Small intestine (tissue), 7 donors: ENCODE data around the gene LTF. TPM values are rescaled to one million over a fixed set of nuclear protein-coding genes. Genes with fewer than 3 reads are reported as not detected.
A peak's percentile ranks its signal among the peaks of the same experiment; 100 is the strongest.

Source experiments
- DNase-seq, 2 donors: peaks; one replicate each; pipeline versions ENCODE4 v3.0.0 to v3.0.0-alpha.2; 2013
- FAIRE-seq: peaks from 2 replicates; lab custom pipeline; 2012; peaks lifted over from hg19 to GRCh38; lab: Jason Lieb, UNC
- H3K27ac ChIP-seq, 3 donors: one replicate each; pipeline ENCODE4 v1.5.1; 2013; ENCODE audit warnings: low read length in 2 of 3, mild to moderate bottlenecking in 2 of 3, control low read depth in 1 of 3, inconsistent platforms in 1 of 3, low read depth in 1 of 3, moderate library complexity in 1 of 3
- H3K27me3 ChIP-seq, 3 donors: one replicate each; pipeline ENCODE4 v1.6.1; 2013; ENCODE audit warnings: low read length in 3 of 3, inconsistent platforms in 1 of 3; ENCODE audit not compliant: control insufficient read depth in 3 of 3, insufficient read depth in 3 of 3
- H3K36me3 ChIP-seq, 3 donors: one replicate each; pipeline ENCODE4 v1.6.1; 2013; ENCODE audit warnings: low read length in 3 of 3, inconsistent platforms in 1 of 3, low read depth in 1 of 3, mild to moderate bottlenecking in 1 of 3, moderate library complexity in 1 of 3; ENCODE audit not compliant: control insufficient read depth in 3 of 3, insufficient read depth in 2 of 3
- H3K4me1 ChIP-seq, 3 donors: one replicate each; pipeline ENCODE4 v1.6.1; 2013; ENCODE audit warnings: low read length in 2 of 3, inconsistent platforms in 1 of 3, low read depth in 1 of 3, mild to moderate bottlenecking in 1 of 3, moderate library complexity in 1 of 3; ENCODE audit not compliant: control insufficient read depth in 3 of 3, insufficient read depth in 2 of 3
- H3K4me3 ChIP-seq, 3 donors: one replicate each; pipeline ENCODE4 v1.5.1; 2013; ENCODE audit warnings: low read length in 3 of 3, control low read depth in 1 of 3, inconsistent platforms in 1 of 3, low read depth in 1 of 3, mild to moderate bottlenecking in 1 of 3, moderate library complexity in 1 of 3
- H3K9me3 ChIP-seq, 2 donors: one replicate each; pipeline ENCODE4 v1.6.1; 2013; ENCODE audit warnings: low read depth in 1 of 2, low read length in 1 of 2; ENCODE audit not compliant: control insufficient read depth in 2 of 2, insufficient read depth in 1 of 2
- WGBS, 3 donors: extraction: QIAGEN DNeasy Blood & Tissue Kit; methylation state at CpG; one replicate each; pipeline ENCODE4 v1.1.7; 2013; 5-methylcytosine and 5-hydroxymethylcytosine counted together
- polyA plus RNA-seq, 4 donors: library from polyadenylated mRNA; stranded (reverse) in 3 of 4; unstranded in 1 of 4; fragments of 200-250 nt in 3 of 4; fragments of 120-200 nt in 1 of 4; gene quantifications; one replicate each; pipeline versions ENCODE4 v1.2.1 to v1.2.3, GENCODE V29; 2013
- donor health status: healthy with polysubstance abuse.
- donor health status: control.
- donor health status: control.
- donor health status: Bipolar disorder and iron deficiency.
- donor health status: healthy.

Gene LTF
- polyA plus RNA-seq, 4 donors, result 0.22 to 6.0 (median 1.5) TPM

GRCh38 chr3:46462111-46462510, 2.6 kb downstream of the LTF start:
- peaks cover 0 to 3% of the 10 kb centered on the region in 2 donors for H3K9me3 ChIP-seq
- no peak overlapping the region for H3K27ac ChIP-seq
- no peak overlapping the region for H3K4me3 ChIP-seq
- FAIRE-seq (no peak), DNase-seq (peak in 1 of 2 donors; percentile 45)
- peaks cover 0 to 37% (median 12%) of the 10 kb centered on the region in 3 donors for H3K27me3 ChIP-seq
- peaks cover 0 to 12% (median 0%) of the 10 kb centered on the region in 3 donors for H3K4me1 ChIP-seq
- 56 to 78% (median 69%) methylated on average over 3 of the region's 3 CpGs for WGBS, 3 donors
- no peaks in the 10 kb centered on the region for H3K36me3 ChIP-seq

- H3K27me3 ChIP-seq, result peaks cover 0 to 23% (median 9%) of the 10 kb centered on the region in 3 donors
- H3K27ac ChIP-seq, result no peak overlapping the region
- 70 to 74% (median 74%) methylated on average over 3 of the region's 3 CpGs for WGBS, 3 donors
- H3K36me3 ChIP-seq, result peaks cover 0 to 3% (median 0%) of the 10 kb centered on the region in 3 donors
- H3K4me3 ChIP-seq, result no peak overlapping the region
- peaks cover 0 to 3% of the 10 kb centered on the region in 2 donors for H3K9me3 ChIP-seq
- no peak for DNase-seq
- no peak for FAIRE-seq
- H3K4me1 ChIP-seq, result peaks cover 0 to 14% (median 0%) of the 10 kb centered on the region in 3 donors
Observed at GRCh38 chr3:46460051-46460450, 4.7 kb downstream of the LTF start.

- 88 to 97% (median 94%) methylated on average over 14 of the region's 14 CpGs for WGBS, 3 donors
- DNase-seq (no peak), FAIRE-seq (no peak)
- Histone ChIP-seq H3K36me3 (peaks cover 0 to 3% (median 0%) of the 10 kb centered on the region in 3 donors), H3K27me3 (no peaks in the 10 kb centered on the region), H3K4me1 (peaks cover 0 to 15% (median 0%) of the 10 kb centered on the region in 3 donors), H3K4me3 (no peak overlapping the region), H3K9me3 (peaks cover 0 to 3% of the 10 kb centered on the region in 2 donors), H3K27ac (no peak overlapping the region)
Observed at GRCh38 chr3:46456118-46456517, 8.6 kb downstream of the LTF start.

GRCh38 chr3:46455231-46456115, 9.2 kb downstream of the LTF start:
- Histone ChIP-seq H3K27ac (no peak overlapping the region), H3K27me3 (no peaks in the 10 kb centered on the region), H3K4me1 (peaks cover 0 to 15% (median 0%) of the 10 kb centered on the region in 3 donors), H3K9me3 (peaks cover 0 to 3% of the 10 kb centered on the region in 2 donors), H3K36me3 (peaks cover 0 to 3% (median 0%) of the 10 kb centered on the region in 3 donors), H3K4me3 (no peak overlapping the region)
- FAIRE-seq, result no peak
- WGBS, 3 donors, result 85 to 90% (median 87%) methylated on average over 21 of the region's 21 CpGs
- DNase-seq, result no peak

GRCh38 chr3:46454606-46455005, 10.1 kb downstream of the LTF start:
- H3K27ac ChIP-seq, result peak overlapping the region in 1 of 3 donors; percentile 50
- H3K9me3 ChIP-seq, result no peaks in the 10 kb centered on the region
- H3K27me3 ChIP-seq, result no peaks in the 10 kb centered on the region
- H3K4me3 ChIP-seq, result no peak overlapping the region
- no peak for DNase-seq
- peaks cover 0 to 3% (median 0%) of the 10 kb centered on the region in 3 donors for H3K36me3 ChIP-seq
- 79 to 88% (median 85%) methylated on average over 7 of the region's 7 CpGs for WGBS, 3 donors
- H3K4me1 ChIP-seq, result peaks cover 0 to 15% (median 0%) of the 10 kb centered on the region in 3 donors
- no peak for FAIRE-seq

GRCh38 chr3:46454209-46454595, 10.5 kb downstream of the LTF start:
- Histone ChIP-seq H3K4me3 (no peak overlapping the region), H3K36me3 (peaks cover 0 to 3% (median 0%) of the 10 kb centered on the region in 3 donors), H3K9me3 (no peaks in the 10 kb centered on the region), H3K4me1 (peaks cover 0 to 15% (median 0%) of the 10 kb centered on the region in 3 donors), H3K27ac (peak overlapping the region in 1 of 3 donors; percentile 50), H3K27me3 (no peaks in the 10 kb centered on the region)
- WGBS, 3 donors, result 11 to 47% (median 20%) methylated on average over 3 of the region's 3 CpGs
- DNase-seq (peak in 1 of 2 donors; percentile 32), FAIRE-seq (no peak)

GRCh38 chr3:46453526-46454208, 11.0 kb downstream of the LTF start:
- Histone ChIP-seq H3K36me3 (peaks cover 0 to 3% (median 0%) of the 10 kb centered on the region in 3 donors), H3K4me1 (peaks cover 0 to 15% (median 0%) of the 10 kb centered on the region in 3 donors), H3K4me3 (no peak overlapping the region), H3K27me3 (no peaks in the 10 kb centered on the region), H3K9me3 (no peaks in the 10 kb centered on the region), H3K27ac (no peak overlapping the region)
- DNase-seq (peak in 1 of 2 donors; percentile 54), FAIRE-seq (no peak)
- 61 to 71% (median 64%) methylated on average over 7 of the region's 7 CpGs for WGBS, 3 donors
